ENCODE results near the gene GPR143. TPM values are rescaled to one million over a fixed set of nuclear protein-coding genes. Genes with fewer than 3 reads are reported as not detected.
"Not testable (repeated sequence)": the region's sequence is repeated elsewhere in the genome, so short reads cannot be mapped to it uniquely, and the experiment has no call there.

Gene GPR143
- polyA plus RNA-seq (2013, experiment 1 of 2; ENCODE audit: insufficient read length) = not detected
- polyA plus RNA-seq (2013, experiment 2 of 2; ENCODE audit: insufficient read length) = 0.14 TPM

DNA sequence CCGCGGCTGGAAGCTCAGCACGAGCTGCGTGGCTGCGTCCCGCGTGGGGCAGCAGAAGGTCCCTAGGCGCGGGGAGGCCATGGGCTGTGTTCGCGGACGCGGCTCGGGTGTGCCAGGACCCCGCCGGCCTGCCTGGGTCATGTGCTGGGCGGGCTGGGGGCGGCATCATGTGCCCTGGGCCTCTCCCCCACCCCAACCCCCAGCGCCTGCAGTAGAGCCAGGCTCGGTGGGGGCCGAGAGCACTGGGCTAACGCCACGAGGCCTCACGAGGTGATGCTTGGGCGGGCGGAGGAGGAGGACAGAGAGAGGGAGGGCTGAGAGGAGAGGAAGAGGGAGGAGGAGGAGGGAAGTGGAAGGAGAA is at the start of gene GPR143:
Gene GPR143 (minus strand): TSS at position 111 of the 361 bp plus-strand sequence. CDS start 30 bp downstream, at position 81.
- no peak for DNase-seq

DNA sequence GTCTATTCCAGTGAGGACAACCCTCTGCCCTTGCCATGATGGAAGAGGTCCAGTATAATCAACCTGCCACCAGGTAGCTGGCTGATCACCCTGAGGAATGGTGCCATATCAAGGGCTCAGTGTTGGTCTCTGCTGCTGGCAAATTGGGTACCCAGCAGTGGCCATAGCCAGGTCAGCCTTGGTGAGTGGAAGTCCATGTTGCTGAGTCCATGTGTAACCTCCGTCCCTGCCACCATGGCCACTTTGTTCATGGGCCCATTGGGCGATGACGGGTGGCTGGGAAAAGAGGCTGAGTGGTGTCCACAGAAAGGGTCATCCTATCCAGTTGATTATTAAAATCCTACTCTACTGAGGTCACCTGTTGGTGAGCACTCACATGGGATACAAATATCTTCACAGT is 45.4 kb upstream of the GPR143 start:
- DNase-seq = not testable (repeated sequence)

DNA sequence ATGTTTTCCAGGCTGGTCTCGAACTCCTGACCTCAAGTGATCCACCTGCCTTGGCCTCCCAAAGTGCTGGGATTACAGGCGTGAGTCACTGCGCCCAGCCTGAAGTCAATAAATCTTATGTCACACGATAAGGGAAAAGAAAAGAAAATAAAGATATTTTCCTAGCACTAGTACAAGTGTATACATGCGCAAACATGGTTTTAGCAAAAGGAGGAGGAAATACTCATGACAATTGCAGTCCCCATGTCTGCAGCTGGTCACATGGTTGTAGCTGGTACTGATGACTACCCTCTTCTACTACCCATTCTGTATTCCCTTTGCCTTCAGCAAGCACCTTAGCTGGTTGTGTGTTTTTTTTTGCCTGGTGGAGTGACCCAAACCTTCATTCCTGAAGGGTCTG is 44.2 kb upstream of the GPR143 start:
- DNase-seq = not testable (repeated sequence)

DNA sequence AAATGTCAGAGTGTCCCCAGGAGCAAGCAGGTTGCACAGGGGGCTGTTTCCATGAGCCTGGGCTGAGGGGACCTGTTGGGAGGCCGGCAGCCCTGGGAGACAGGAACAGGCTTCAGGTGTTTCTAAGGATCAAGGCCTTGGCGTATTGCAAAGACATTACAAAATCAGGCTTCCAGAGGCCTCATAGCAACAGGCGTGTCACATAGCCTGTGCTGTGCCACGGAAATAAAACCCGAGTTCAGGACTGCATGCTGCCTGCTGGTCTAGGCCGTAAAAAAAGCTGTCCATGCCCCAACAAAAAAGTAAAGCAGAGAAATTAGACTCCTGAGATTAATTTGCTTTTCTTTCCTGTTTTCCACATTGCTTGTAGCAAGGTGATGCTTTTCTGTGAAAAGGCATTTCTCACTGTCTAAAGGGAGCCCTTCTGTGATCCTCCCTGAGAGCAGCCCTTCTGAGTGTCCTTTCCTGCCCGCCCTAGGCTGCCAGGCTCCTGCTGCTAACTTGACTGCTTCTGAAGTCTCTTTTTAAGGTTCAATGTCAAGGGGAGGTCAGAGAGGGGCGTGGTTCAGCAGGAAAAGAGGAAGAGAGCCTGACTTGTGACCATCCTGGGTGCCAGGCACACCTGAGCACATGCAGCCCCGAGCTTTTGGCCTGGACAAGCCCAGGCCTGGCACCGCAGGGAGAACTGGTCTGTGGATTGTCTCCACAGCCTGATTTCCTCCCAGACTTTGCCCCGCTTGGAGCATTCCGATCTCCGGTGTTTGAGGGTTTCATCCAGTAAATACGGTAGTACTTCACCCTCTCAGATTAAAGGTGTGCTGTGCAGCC is 41.9 kb upstream of the GPR143 start:
- DNase-seq = no peak

DNA sequence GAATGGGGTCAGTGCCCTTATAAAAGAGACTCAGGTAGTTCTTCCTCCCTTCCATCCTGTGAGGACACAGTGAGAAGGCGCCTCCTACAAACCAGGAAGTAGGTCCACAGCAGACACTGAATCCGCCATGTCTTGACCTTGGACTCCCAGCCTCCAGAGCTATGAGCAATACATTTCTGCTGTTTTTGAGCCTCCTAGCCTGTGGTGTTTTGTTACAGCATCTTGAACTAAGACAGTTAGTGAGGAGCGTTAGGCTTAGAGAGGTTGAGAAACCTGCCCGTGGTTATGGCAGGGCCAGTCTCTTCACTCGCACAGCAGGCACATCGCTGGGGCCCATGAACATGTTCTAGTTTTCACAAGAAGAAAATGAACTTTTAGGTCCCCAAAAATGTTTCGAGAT is 40.3 kb upstream of the GPR143 start:
- no peak for DNase-seq

DNA sequence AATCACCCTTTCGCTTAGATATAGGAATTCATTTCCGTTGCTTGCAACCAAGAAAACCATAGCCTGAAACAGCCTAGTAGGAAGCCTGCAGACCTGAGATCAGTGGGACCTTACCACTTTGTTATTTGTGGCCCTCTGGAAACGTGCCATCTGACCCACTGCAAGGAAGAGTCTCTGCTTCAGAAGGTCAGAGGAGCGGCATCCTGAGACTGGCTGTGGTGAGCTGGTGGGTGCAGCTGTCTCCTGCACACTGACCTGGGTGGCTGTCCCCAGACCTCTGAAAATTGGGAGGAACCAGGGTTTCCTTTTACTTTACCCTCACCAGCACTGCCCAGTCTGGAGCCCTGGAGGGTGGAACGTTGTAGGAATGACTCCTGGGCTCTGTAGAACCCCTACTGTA is 38.8 kb upstream of the GPR143 start:
- DNase-seq = no peak

DNA sequence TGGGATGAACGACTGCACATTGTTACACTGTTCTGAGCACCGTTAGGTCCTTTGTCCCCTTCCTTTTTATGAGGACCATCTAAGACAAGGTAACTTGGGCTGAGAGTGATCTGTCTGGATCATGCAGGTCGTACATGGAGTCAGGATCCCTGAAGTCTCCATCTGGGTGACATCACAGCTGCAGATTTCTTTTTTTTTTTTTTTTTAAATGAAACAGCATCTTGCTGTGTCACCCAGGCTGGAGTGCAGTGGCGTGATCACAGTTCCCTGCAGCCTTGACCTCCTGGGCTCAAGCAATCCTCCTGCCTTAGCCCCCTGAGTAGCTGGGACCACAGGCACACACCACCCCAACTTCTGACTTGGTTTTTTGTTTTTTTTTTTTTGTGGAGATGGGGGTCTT is 37.1 kb upstream of the GPR143 start:
- DNase-seq = no peak

DNA sequence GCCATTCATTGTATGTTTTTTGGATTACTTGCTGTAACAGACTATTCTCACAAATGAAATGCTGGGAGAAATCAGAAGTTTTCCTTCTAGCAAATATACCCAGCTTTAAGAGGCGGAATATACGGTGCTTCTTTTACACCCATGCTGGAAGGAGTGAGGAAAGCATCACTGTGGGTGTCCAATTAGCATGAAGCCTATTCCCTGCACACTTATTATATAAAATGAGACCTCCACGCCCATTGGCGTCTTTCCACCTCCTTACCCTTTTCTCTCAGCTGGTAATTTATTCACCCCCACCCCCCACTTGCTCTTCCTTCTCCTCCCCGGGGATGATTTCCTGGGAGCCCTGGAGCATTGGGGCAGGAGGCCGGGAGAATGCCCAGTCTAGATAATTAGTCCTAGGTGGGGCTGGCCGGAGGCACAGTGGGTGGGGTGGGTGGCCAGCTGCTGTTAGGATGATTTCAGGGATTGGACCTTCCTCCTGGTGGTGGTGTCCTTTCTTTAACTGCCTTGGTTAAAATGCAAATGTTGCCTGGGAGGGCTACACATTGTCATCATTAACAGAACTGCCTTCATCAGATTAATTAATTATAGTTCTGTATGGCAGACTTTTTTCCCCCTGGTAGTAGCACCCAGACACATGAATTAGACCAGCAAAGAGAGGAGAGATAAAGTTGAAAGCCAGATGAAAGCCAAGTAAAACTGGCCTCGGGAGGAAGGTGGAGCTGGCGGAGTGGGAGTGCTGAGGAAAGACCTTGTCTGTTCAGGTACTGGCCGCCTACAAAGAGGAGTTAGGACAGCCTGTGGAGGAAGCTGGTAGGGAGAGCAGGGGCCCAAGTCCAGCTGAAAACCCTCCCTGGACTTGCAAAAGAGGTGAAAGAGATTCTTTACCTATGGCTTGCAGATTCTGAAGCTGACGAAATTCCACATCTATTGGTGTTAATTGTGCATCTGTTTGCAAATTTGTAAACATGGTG is 32.0 kb upstream of the GPR143 start:
- no peak for DNase-seq

DNA sequence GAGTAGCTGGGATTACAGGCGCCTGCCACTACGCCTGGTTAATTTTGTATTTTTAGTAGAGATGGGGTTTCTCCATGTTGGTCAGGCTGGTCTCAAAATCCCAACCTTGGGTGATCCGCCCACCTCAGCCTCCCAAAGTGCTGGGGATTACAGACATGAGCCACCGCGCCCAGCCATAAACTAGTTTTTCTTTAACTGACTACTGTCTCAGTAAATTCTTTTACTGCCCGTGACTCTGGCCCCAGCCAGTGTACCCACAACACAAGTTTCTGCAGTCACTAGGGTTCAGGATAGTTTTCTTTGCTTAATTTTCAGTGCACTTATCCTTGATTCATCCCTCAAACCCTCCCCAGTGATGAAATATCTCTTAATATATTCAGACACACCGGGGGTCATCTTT is 28.8 kb upstream of the GPR143 start:
- DNase-seq = no peak

DNA sequence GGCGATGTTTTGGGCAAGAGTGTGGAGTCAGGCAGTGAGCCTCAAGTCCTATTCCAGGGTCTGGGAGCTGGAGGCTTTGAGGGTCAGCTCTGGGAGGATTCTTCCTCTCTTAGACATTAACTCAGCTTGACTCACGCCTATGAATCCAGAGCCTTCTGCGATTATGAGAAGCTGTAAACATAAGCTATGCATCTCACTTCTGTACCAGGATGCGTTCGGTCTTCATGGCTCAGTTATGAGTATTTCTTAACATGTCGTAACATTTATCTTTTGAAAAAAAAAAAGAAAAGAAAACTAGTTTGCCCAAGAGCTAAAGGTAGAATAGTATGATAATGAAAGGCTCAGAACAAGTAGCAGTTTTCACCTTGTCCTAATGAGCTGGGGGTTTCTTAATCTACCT is 25.2 kb upstream of the GPR143 start:
- DNase-seq = no peak

DNA sequence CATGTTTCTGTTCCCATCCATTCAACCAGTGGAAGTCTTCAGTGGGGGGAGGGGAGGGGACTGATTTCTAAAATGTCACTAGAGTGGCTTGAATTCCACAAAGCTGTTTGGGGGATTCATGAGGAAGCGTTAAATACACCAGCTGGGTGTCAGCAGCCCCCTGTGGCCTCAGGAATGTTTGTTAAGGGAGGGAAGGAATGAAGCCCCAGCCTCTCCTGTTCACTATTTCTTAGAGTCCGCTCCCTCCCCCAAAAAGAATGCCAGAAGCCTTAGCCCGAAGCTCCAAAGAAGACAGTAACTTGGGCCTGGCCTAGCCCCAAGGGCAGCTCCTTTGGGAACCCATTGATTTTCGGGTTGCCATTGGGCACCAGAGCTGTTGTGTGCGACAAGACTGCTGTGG is 23.9 kb upstream of the GPR143 start:
- peak; percentile 26 for DNase-seq

DNA sequence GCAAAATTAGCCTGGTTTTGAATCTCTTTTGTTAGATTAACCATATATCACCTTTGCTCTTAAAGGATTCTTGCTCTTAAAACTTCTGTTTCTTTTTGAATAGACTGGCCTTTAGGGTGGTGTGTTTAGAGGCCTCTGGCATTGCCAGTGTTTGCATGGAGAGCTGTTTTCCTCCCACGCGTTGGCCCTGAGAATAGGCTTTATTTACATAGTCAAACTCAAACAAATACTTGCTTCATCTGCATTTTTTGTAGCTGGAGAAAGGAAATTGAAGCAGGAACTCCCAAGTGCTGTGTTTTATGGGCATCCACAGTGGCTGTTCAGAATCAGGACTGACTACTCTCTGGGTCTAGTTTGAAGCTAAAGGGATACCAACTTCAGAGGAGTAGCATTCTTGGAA is 23.3 kb upstream of the GPR143 start:
- DNase-seq = no peak

DNA sequence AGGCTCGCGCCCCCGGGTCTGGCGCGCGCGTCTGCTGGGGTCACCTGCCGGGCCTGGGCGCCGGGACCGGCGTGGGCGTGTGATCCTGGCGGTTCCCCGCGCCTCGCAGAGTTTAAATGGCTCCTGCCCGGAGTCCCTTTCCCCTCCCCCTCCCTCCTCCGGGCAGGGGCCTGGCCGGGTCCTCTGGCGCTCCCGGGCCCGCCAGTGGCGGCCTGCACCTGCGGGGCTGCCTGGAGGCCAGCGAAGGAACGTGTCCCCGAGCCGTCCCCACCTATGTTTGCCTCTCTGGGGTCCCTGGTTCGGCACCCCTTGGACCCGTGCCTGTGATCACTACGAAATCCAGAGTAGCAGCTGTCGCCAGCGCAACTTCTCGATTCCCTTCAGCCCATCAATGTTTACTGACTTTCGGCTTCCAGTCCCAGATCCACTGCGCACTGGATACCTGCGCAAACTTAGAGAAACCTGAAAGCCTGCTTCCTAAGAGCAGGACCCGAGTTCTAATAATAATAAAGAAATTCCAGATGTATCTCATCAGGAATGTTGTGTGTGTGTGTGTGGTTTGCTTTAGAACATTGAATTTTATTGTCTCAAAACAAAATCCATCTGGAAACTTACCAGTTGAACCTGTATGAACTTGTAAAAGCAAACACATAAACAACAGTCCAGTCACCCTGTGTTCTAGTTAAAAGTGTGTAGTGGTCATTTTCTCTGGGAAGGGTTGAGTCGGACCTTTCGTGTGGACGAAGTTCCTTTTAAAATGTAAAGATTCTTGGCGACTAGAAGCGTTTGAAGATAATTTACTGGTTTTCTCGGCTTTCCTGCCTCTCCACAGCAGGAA is 21.4 kb upstream of the GPR143 start:
- no peak for DNase-seq

DNA sequence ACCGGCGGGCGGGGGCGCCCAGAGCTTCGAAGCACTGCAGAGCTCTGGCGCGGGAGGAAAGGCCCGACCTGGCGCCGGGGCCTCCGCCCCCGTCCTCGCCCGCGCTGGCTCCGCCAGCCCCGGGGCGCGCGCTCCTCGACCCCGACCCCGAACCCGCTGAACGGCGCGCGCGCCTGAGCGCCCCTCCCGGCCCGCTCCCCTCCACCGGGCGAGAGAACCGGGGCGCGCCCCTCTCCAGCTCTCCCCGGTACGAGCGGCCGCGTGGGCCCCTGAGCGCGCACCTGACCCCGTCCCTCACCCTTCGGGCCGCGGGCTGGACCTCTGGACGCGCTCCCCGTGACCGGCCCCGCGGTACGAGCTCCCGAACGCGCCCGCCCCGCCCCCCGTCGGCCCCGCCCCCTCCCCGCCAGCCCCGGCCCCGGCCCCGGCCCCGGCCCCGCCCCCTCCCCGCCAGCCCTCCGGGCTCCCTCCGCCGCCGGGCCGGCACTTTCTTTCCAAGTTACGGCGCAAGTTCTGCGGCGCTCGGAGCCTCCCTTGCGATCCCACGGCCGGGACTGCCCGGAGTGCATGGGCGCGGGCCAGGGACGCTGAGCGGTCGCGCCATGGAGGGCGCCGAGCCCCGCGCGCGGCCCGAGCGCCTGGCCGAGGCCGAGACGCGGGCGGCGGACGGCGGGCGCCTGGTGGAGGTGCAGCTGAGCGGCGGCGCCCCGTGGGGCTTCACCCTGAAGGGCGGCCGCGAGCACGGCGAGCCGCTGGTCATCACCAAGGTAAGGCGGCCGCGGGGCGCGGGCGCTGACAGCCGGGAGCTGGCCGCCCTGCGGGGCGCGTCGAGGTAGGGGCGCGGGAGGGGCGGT is 20.5 kb upstream of the GPR143 start, which contains the start of gene SHROOM2:
Gene SHROOM2 (plus strand): TSS at position 486 of the 854 bp plus-strand sequence. CDS start 117 bp downstream, at position 603.
- no peak for DNase-seq

DNA sequence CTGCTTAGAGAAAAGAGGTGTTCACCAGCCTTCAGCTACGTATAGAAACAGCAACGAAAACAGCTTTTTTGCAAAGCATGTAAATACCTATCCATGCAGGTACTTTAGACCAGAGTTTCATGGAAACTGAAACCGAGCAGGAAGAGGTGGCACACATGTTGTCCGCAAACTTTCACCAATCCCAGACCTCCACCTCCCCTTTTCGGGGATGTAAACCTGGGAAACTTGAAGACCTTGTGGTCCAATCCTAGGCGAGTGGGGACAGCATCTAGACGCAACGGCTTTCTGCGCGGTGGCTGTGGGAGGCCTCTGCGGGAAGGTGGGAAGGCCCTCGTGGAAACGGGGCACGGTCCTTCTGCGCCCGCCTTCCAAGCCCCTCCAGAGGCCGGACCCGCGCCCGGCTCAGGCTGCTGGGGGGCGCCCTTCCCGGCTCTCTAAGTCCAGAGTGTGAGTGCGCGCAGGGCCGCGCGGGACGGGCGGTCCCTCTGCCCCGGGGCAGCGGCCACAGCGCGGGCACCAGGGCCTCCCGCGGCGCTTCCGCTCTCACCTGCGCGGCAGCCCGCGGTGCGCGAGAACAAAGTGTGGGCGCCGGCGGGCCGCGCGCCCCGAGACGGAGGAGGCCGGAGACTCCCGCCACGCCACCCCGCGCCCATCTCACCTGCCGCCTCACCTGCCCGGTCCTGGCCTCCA is 19.8 kb upstream of the GPR143 start:
- no peak for DNase-seq

DNA sequence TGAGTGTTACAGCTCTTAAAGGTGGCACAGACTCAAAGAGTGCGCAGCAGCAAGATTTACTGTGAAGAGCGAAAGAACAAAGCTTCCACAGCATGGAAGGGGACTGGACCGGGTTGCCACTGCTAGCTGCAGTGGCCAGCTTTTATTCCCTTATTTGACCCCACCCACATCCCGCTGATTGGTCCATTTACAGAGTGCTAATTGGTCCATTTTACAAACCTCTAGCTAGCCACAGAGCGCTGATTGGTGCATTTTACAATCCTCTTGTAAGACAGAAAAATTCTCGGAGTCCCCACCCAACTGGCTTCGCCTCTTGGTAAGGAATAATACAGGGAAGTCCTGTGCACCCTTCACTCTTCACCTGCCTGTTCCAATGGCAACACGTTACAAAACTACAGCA is 18.7 kb upstream of the GPR143 start:
- DNase-seq = no peak

DNA sequence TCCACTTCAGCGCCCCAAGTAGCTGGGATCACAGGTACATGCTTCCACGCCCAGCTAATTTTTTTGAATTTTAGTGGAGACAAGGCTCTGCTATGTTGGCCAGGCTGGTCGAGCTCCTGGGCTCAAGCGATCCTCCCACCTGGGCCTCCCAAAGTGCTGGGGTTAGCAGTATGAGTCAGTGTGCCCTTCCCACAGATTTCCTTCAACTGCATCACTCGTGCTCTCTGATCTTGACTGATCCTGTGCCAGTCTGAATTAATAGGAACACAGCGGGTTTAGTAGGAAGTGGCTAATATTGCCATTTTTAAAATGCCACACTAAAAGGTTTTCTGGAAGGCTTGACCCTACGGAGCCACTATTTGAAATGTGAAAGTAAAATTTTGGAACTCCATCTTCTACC is 16.3 kb upstream of the GPR143 start:
- no peak for DNase-seq

DNA sequence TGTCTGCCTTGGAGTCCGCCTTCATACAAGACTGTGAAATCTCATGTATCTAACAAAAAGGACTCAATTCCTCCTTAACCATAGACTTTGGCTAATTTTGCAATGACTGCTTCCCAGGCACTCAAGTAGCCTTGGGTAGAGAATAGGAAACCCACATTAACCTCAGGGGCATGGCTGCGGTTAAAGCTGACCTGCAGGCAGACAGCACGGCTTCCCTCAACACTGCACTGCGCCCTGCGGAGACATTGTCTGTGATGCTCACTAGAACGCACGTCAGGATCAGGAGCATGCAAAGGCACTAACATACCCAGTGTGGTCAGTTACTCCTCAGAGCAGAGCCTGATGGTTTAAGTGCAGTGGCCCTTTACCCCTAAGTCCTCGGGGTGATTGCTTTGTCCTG is 10.3 kb upstream of the GPR143 start:
- no peak for DNase-seq

DNA sequence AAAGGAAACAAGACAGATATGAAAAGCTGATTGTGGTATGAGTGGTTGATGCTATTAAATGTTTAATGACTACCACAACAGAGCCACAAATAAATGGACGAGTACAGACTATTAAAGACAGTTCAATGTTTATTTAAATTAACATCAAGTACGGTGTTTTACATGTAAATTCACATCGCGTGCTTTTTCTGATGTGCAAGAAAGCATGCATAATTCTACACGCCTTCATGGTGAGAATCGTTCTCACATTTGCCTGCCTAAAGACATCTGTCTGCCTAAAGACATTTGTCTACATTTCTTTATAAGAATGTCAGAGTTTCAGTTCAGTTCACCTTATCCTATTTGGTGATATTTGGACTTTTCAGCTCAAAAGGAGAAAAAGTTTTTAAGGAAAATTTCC is 7.3 kb upstream of the GPR143 start:
- DNase-seq = no peak

DNA sequence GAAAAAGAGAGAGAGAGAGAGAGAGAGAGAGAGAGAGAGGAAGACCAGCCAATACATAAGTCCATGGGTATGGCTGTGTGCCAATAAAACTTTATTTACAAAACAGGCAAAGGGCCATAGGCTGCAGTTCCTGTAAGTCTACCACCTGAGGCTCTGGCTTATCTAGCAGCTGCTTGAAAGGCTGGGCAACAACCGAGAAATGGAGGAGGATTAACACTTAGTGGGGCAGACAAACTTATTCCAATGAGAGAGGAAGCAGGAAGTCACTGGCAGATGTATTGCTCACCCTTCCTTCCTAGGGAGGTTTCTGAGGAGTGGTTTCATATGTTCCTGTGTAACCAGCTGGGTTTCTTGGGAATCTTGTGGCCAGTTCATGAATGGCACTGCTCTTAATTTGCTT is 4.7 kb upstream of the GPR143 start:
- DNase-seq = no peak

Data from fibroblast of skin of scalp (primary cell).